Pulmonary artery endothelial cell (primary cell): ENCODE results near the gene EXD3. TPM values are rescaled to one million over a fixed set of nuclear protein-coding genes. Genes with fewer than 3 reads are reported as not detected.
"Not testable (repeated sequence)": the region's sequence is repeated elsewhere in the genome, so short reads cannot be mapped to it uniquely, and the experiment has no call there.

Experiments used
- DNase-seq: peaks from one replicate; pipeline ENCODE4 v3.0.0-alpha.2; 2011; ENCODE audit warnings: low read depth, low spot score
- total RNA-seq: library from RNA; depleted of rRNA; stranded (reverse); fragments of >200 nt; gene quantifications from 2 replicates; pipeline ENCODE4 v1.2.3, GENCODE V29; 2014

EXD3 gene
- total RNA-seq, 1 donor from 2014 or later, result 24.3 TPM

GRCh38 chr9:137348769-137349470, 74.0 kb downstream of the EXD3 start:
- DNase-seq, result no peak

GRCh38 chr9:137347928-137348327, 75.0 kb downstream of the EXD3 start:
- DNase-seq, result no peak

- no peak for DNase-seq
Measured at GRCh38 chr9:137342482-137342881, 80.5 kb downstream of the EXD3 start.

GRCh38 chr9:137341227-137341626, 81.7 kb downstream of the EXD3 start:
- no peak for DNase-seq

- DNase-seq, result not testable (repeated sequence)
Measured at GRCh38 chr9:137339908-137340462, 83.0 kb downstream of the EXD3 start.

GRCh38 chr9:137339045-137339907, 83.7 kb downstream of the EXD3 start:
- DNase-seq, result peak; percentile 40

GRCh38 chr9:137336735-137337134, 86.2 kb downstream of the EXD3 start:
- no peak for DNase-seq

GRCh38 chr9:137333016-137333671, 89.8 kb downstream of the EXD3 start:
- no peak for DNase-seq

- no peak for DNase-seq
Measured at GRCh38 chr9:137331929-137332328, 91.0 kb downstream of the EXD3 start.

GRCh38 chr9:137330689-137331088, 92.3 kb downstream of the EXD3 start:
- DNase-seq, result no peak

- DNase-seq, result not testable (repeated sequence)
Measured at GRCh38 chr9:137329590-137329989, 93.4 kb downstream of the EXD3 start.

GRCh38 chr9:137327641-137328550, 95.1 kb downstream of the EXD3 start:
- not testable (repeated sequence) for DNase-seq

- no peak for DNase-seq
Measured at GRCh38 chr9:137326445-137327065, 96.4 kb downstream of the EXD3 start.

GRCh38 chr9:137325799-137326198, 97.2 kb downstream of the EXD3 start:
- DNase-seq, result no peak

- no peak for DNase-seq
Measured at GRCh38 chr9:137325124-137325523, 97.8 kb downstream of the EXD3 start.

GRCh38 chr9:137323531-137324331, 99.2 kb downstream of the EXD3 start:
- no peak for DNase-seq

- DNase-seq, result no peak
Measured at GRCh38 chr9:137321726-137322361, 101.1 kb downstream of the EXD3 start.

GRCh38 chr9:137320555-137321384, 102.2 kb downstream of the EXD3 start:
- no peak for DNase-seq
